Fibroblast of lung (primary cell): ENCODE data around the gene GNLY. TPM values are rescaled to one million over a fixed set of nuclear protein-coding genes. Genes with fewer than 3 reads are reported as not detected.

Experiments
- DNase-seq, 2 donors: peaks; one replicate each; pipeline versions ENCODE4 v3.0.0 to v3.0.0-alpha.2; 2010; ENCODE audit warnings: low read depth in 2 of 2
- H2AFZ ChIP-seq: 2 replicates; pipeline ENCODE4 v1.5.1; 2012; ENCODE audit warnings: low read length, control low read depth, inconsistent platforms
- H3K27ac ChIP-seq: 2 replicates; pipeline ENCODE4 v1.5.1; 2011; ENCODE audit warnings: low read length, control low read depth; ENCODE audit not compliant: insufficient read depth
- H3K27me3 ChIP-seq: 2 replicates; pipeline ENCODE4 v1.5.1; 2011; ENCODE audit warnings: mild to moderate bottlenecking, low read length; ENCODE audit not compliant: control insufficient read depth, insufficient read depth
- H3K36me3 ChIP-seq: 2 replicates; pipeline ENCODE4 v1.5.1; 2011; ENCODE audit warnings: low read length; ENCODE audit not compliant: control insufficient read depth, insufficient read depth
- H3K4me1 ChIP-seq: 2 replicates; pipeline ENCODE4 v1.5.1; 2011; ENCODE audit warnings: low read length; ENCODE audit not compliant: control insufficient read depth, insufficient read depth; ENCODE audit errors: extremely low read depth
- H3K4me2 ChIP-seq: 2 replicates; pipeline ENCODE4 v1.5.1; 2011; ENCODE audit warnings: low read length, control low read depth; ENCODE audit not compliant: insufficient read depth; ENCODE audit errors: extremely low read depth
- H3K4me3 ChIP-seq, 4 experiments: fragments of 200-600 bp in 1 of 4; sonication (generic) in 1 of 4; replicated peaks in 1 of 4; 2 replicates each; pipeline ENCODE4 v1.5.1; 2011 to 2016; ENCODE audit warnings: low read length in 4 of 4, low read depth in 3 of 4, mild to moderate bottlenecking in 3 of 4, control low read depth in 2 of 4, inconsistent platforms in 1 of 4, mixed read lengths in 1 of 4; ENCODE audit not compliant: insufficient read depth in 1 of 4; ENCODE audit errors: control extremely low read depth in 1 of 4
- H3K79me2 ChIP-seq: 2 replicates; pipeline ENCODE4 v1.5.1; 2012; ENCODE audit warnings: mild to moderate bottlenecking, low read length, inconsistent platforms; ENCODE audit not compliant: control insufficient read depth, insufficient read depth
- H3K9ac ChIP-seq: 2 replicates; pipeline ENCODE4 v1.5.1; 2011; ENCODE audit warnings: mild to moderate bottlenecking, low read length, control low read depth; ENCODE audit not compliant: insufficient read depth
- H3K9me3 ChIP-seq: 2 replicates; pipeline ENCODE4 v1.5.1; 2012; ENCODE audit warnings: low read depth, low read length; ENCODE audit not compliant: control insufficient read depth, insufficient read depth
- H4K20me1 ChIP-seq: 2 replicates; pipeline ENCODE4 v1.5.1; 2011; ENCODE audit warnings: low read length; ENCODE audit not compliant: control insufficient read depth, insufficient read depth; ENCODE audit errors: extremely low read depth
- EZH2 ChIP-seq: IDR thresholded peaks from 2 replicates; pipeline ENCODE4 v1.5.1; 2012; ENCODE audit warnings: low read length, control low read depth, mild to moderate bottlenecking; ENCODE audit errors: missing control alignments
- polyA plus RNA-seq, 2 donors: library from polyadenylated mRNA; depleted of rRNA in 1 of 2; stranded (reverse) in 1 of 2; unstranded in 1 of 2; fragments of >200 nt; gene quantifications; 2 replicates each; pipeline ENCODE4 v1.2.1, GENCODE V29; 2011 to 2012; ENCODE audit warnings: missing spikeins in 1 of 2
- total RNA-seq: library from RNA; depleted of rRNA; stranded (reverse); fragments of >200 nt; gene quantifications from 2 replicates; pipeline ENCODE4 v1.2.1, GENCODE V29; 2014
- TF ChIP-seq, protein P1 (sequence below), 2 donors: IDR thresholded peaks in 1 of 2; conservative IDR thresholded peaks in 1 of 2; 1 replicate in 1 of 2; 2 replicates in 1 of 2; pipeline ENCODE4 v1.5.1; 2011 to 2012; ENCODE audit warnings: low read length in 2 of 2, control low read depth in 1 of 2, inconsistent platforms in 1 of 2, low read depth in 1 of 2, mild to moderate bottlenecking in 1 of 2

Gene GNLY
- total and polyA plus RNA-seq, 2 donors (not counting 1 experiment from before 2014, with no cell fraction given), result under 0.01 TPM; not detected in 1

DNA sequence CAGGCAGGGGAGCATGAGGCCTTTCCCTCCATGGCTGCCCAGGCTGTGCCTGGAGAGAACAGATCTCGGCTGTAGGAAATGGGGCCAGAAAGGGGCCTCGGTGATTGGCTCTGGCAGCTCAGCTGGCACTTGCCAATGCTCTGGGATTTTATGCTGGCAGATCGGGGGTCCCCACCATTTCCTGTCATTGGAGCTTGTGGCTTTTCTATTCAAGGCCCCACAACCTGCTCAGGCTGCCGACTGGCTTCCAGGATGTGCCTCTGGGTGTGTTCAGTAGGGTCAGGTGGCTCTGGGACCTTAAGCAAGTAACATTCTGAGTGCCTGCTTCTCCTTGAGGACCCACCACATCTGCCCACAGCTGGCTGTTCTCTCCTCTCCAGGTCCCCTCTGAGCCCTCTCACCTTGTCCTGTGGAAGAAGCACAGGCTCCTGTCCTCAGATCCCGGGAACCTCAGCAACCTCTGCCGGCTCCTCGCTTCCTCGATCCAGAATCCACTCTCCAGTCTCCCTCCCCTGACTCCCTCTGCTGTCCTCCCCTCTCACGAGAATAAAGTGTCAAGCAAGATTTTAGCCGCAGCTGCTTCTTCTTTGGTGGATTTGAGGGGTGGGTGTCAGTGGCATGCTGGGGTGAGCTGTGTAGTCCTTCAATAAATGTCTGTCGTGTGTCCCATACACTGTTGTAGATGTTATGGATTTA, 4.2 kb downstream of the GNLY start:
- Histone ChIP-seq H3K27ac (no peak overlapping the region), H3K4me3 (no peak overlapping the region), H3K9ac (no peak overlapping the region), H3K4me2 (no peak overlapping the region), H4K20me1 (no peaks in the 10 kb centered on the region), H3K27me3 (no peaks in the 10 kb centered on the region), H2AFZ (no peak overlapping the region), H3K4me1 (peaks cover 9% of the 10 kb centered on the region), H3K79me2 (no peaks in the 10 kb centered on the region), H3K9me3 (no peaks in the 10 kb centered on the region), H3K36me3 (no peaks in the 10 kb centered on the region)
- no peak for DNase-seq
- TF ChIP-seq, protein P1, sequence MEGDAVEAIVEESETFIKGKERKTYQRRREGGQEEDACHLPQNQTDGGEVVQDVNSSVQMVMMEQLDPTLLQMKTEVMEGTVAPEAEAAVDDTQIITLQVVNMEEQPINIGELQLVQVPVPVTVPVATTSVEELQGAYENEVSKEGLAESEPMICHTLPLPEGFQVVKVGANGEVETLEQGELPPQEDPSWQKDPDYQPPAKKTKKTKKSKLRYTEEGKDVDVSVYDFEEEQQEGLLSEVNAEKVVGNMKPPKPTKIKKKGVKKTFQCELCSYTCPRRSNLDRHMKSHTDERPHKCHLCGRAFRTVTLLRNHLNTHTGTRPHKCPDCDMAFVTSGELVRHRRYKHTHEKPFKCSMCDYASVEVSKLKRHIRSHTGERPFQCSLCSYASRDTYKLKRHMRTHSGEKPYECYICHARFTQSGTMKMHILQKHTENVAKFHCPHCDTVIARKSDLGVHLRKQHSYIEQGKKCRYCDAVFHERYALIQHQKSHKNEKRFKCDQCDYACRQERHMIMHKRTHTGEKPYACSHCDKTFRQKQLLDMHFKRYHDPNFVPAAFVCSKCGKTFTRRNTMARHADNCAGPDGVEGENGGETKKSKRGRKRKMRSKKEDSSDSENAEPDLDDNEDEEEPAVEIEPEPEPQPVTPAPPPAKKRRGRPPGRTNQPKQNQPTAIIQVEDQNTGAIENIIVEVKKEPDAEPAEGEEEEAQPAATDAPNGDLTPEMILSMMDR (conservative IDR thresholded peaks at IDR 0.05 in 1 of 2, IDR thresholded peaks at IDR 0.05 in 1 of 2; ENCODE audit: low read depth in 1 of 2, low read length in 2 of 2), result no peak
- no peak for TF ChIP-seq EZH2

- Histone ChIP-seq H3K79me2 (no peaks in the 10 kb centered on the region), H3K4me2 (no peak overlapping the region), H3K4me3 (no peak overlapping the region), H3K9me3 (no peaks in the 10 kb centered on the region), H3K27ac (no peak overlapping the region), H2AFZ (no peak overlapping the region), H3K4me1 (peaks cover 9% of the 10 kb centered on the region), H3K36me3 (no peaks in the 10 kb centered on the region), H4K20me1 (no peaks in the 10 kb centered on the region), H3K9ac (no peak overlapping the region), H3K27me3 (no peaks in the 10 kb centered on the region)
- DNase-seq, result no peak
- TF ChIP-seq EZH2, result no peak
- TF ChIP-seq, protein P1 (conservative IDR thresholded peaks at IDR 0.05 in 1 of 2, IDR thresholded peaks at IDR 0.05 in 1 of 2; ENCODE audit: low read depth in 1 of 2, low read length in 2 of 2), result no peak
Measured at GRCh38 chr2:85698880-85699254, 4.7 kb downstream of the GNLY start.

DNA sequence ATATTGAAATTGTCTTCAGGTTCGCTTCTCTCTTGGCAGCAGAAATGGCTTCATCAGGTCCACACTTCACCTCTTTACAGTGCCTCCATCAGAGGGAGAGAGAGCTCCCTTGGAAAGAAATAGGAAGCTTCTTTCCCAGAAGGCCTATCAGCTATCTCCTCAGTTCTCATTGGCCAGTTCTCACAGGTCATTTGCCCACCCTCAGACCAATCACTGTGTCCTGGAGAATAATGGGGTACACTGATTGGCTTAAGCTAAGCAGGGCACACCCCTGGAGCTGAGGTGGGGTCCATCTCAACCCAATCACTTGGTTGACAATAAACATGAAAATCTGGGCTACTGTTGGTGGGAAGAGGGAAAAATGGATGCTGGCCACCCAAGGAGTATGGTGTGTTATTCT, 5.2 kb downstream of the GNLY start:
- Histone ChIP-seq H2AFZ (no peak overlapping the region), H3K4me3 (no peak overlapping the region), H3K9me3 (no peaks in the 10 kb centered on the region), H4K20me1 (no peaks in the 10 kb centered on the region), H3K36me3 (no peaks in the 10 kb centered on the region), H3K27ac (no peak overlapping the region), H3K79me2 (no peaks in the 10 kb centered on the region), H3K4me1 (peaks cover 9% of the 10 kb centered on the region), H3K9ac (no peak overlapping the region), H3K27me3 (no peaks in the 10 kb centered on the region), H3K4me2 (no peak overlapping the region)
- no peak for DNase-seq
- TF ChIP-seq, protein P1 (conservative IDR thresholded peaks at IDR 0.05 in 1 of 2, IDR thresholded peaks at IDR 0.05 in 1 of 2; ENCODE audit: low read depth in 1 of 2, low read length in 2 of 2), result no peak
- TF ChIP-seq EZH2, result no peak
